ENCODE measurements around the gene SRGAP1. TPM values are rescaled to one million over a fixed set of nuclear protein-coding genes. Genes with fewer than 3 reads are reported as not detected.

Gene SRGAP1
- total and polyA plus RNA-seq, 9 of the 15 experiments (the other 6 are each of a cell fraction or from before 2014, with no cell fraction given): 0.01 to 0.13 (median 0.04) TPM; not detected in 3

DNA sequence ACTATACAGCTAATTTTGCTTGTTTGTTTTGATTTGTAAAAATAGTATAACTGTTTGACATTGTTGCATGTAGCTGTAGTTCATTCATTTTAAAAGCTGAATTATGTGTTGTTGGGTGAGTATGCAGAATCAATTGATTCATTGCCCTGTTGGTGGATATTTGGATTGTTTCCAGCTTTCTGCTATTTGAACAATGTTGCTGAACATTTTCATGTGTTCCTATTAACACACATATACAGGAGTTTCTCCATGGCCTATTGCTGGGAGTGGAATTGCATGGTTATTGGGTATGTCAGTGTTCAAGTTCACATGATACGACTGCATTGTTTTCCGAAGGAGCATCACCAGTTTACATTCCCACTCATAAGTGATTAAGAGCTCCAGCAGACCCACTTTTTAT, 75.3 kb downstream of the SRGAP1 start:
- intact Hi-C loops (cut with micrococcal nuclease): no loop called here
- Histone ChIP-seq H3K27ac (ENCODE audit: extremely low read depth, low read depth, low read length) (no peak overlapping the region), H3K4me1 (replicated peaks in 1 of 2; ENCODE audit: control insufficient read depth in 2 of 2, insufficient read depth in 2 of 2, low read length in 2 of 2) (no peaks in the 10 kb centered on the region), H3K4me3 (no peak overlapping the region), H3K9me1 (ENCODE audit: control insufficient read depth, insufficient read depth, low read length) (no peaks in the 10 kb centered on the region), H3K9ac (ENCODE audit: insufficient read depth in 1 of 2, low read depth in 2 of 2, low read length in 2 of 2) (no peak overlapping the region), H3K9me3 (replicated peaks; ENCODE audit: control insufficient read depth, insufficient read depth, low read depth, low read length) (no peaks in the 10 kb centered on the region), H4K20me1 (replicated peaks; ENCODE audit: control insufficient read depth, insufficient read depth, low read length) (no peaks in the 10 kb centered on the region), H2AFZ (ENCODE audit: low read depth, low read length) (no peak overlapping the region), H3K79me2 (ENCODE audit: control insufficient read depth, insufficient read depth, low read length) (no peaks in the 10 kb centered on the region), H3K4me2 (ENCODE audit: insufficient read depth, low read length) (no peak overlapping the region), H3K36me3 (ENCODE audit: control insufficient read depth, insufficient read depth, low read length) (no peaks in the 10 kb centered on the region), H3K27me3 (ENCODE audit: control insufficient read depth in 2 of 2, insufficient read depth in 2 of 2, low read length in 2 of 2) (no peaks in the 10 kb centered on the region)
- no peak for TF ChIP-seq ZNF740 (CRISPR knock-in tag; IDR thresholded peaks at IDR 0.05)
- no peak for TF ChIP-seq ZNF740 (tag; IDR thresholded peaks at IDR 0.05)
- TF ChIP-seq GATAD2A (IDR thresholded peaks at IDR 0.05): no peak
- 0% methylated on average over 2 of the region's 2 CpGs for WGBS (ENCODE audit: insufficient coverage, low coverage, missing lambda C conversion rate)
- POLR2A ChIA-PET: interaction anchor here (0.7 kb wide), 1 partner anchor 15 kb away, joined by 4 read pairs; no protein-coding TSS in a partner anchor
- no peak for FAIRE-seq
- CTCF ChIA-PET (ENCODE audit: low intra/inter-chr PET ratio): no interaction called here
- DNase-seq (ENCODE audit: extremely low read depth in 1 of 4, low spot score in 3 of 4): no peak
- no TSS peak for BruUV-seq (replicated peaks)
- in situ Hi-C loops (cut with MboI): no loop called here
- no peak for ATAC-seq

- no peaks in the 10 kb centered on the region for H3K27me3 ChIP-seq (ENCODE audit: control insufficient read depth in 2 of 2, insufficient read depth in 2 of 2, low read length in 2 of 2)
- POLR2A ChIA-PET: no interaction called here
- H3K9me1 ChIP-seq (ENCODE audit: control insufficient read depth, insufficient read depth, low read length): no peaks in the 10 kb centered on the region
- H3K4me2 ChIP-seq (ENCODE audit: insufficient read depth, low read length): no peak overlapping the region
- no peaks in the 10 kb centered on the region for H3K9me3 ChIP-seq (replicated peaks; ENCODE audit: control insufficient read depth, insufficient read depth, low read depth, low read length)
- no peak for DNase-seq (ENCODE audit: extremely low read depth in 1 of 4, low spot score in 3 of 4)
- FAIRE-seq: no peak
- H3K27ac ChIP-seq (ENCODE audit: extremely low read depth, low read depth, low read length): no peak overlapping the region
- H3K36me3 ChIP-seq (ENCODE audit: control insufficient read depth, insufficient read depth, low read length): no peaks in the 10 kb centered on the region
- no peak overlapping the region for H3K4me3 ChIP-seq
- no peaks in the 10 kb centered on the region for H3K79me2 ChIP-seq (ENCODE audit: control insufficient read depth, insufficient read depth, low read length)
- TF ChIP-seq SETDB1 (IDR thresholded peaks at IDR 0.05; ENCODE audit: low read length) (no peak), SMC3 (conservative IDR thresholded peaks at IDR 0.05; ENCODE audit: insufficient read depth, low read depth, low read length) (no peak), NFE2 (IDR thresholded peaks at IDR 0.05; ENCODE audit: low read depth) (no peak), BMI1 (IDR thresholded peaks at IDR 0.05; ENCODE audit: low read length) (no peak), SIN3A (IDR thresholded peaks at IDR 0.05; ENCODE audit: borderline replicate concordance in 2 of 2, control insufficient read depth in 1 of 2, low read depth in 2 of 2, low read length in 2 of 2) (no peak), ZNF24 (IDR thresholded peaks at IDR 0.05) (no peak), KAT8 (IDR thresholded peaks at IDR 0.05; ENCODE audit: low read depth) (no peak), ELF4 (CRISPR knock-in tag; IDR thresholded peaks at IDR 0.05) (no peak), HDGF (IDR thresholded peaks at IDR 0.05) (no peak), FOXO4 (CRISPR knock-in tag; IDR thresholded peaks at IDR 0.05) (no peak)
- TF ChIP-seq, protein P1, sequence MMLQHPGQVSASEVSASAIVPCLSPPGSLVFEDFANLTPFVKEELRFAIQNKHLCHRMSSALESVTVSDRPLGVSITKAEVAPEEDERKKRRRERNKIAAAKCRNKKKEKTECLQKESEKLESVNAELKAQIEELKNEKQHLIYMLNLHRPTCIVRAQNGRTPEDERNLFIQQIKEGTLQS (IDR thresholded peaks at IDR 0.05): no peak
- TF ChIP-seq, protein P1 (CRISPR knock-in tag; conservative IDR thresholded peaks at IDR 0.05): no peak
- H3K9ac ChIP-seq (ENCODE audit: insufficient read depth in 1 of 2, low read depth in 2 of 2, low read length in 2 of 2): no peak overlapping the region
- H3K4me1 ChIP-seq (replicated peaks in 1 of 2; ENCODE audit: control insufficient read depth in 2 of 2, insufficient read depth in 2 of 2, low read length in 2 of 2): no peaks in the 10 kb centered on the region
- no peaks in the 10 kb centered on the region for H4K20me1 ChIP-seq (replicated peaks; ENCODE audit: control insufficient read depth, insufficient read depth, low read length)
- no peak for ATAC-seq
- BruUV-seq (replicated peaks): no TSS peak
- H2AFZ ChIP-seq (ENCODE audit: low read depth, low read length): no peak overlapping the region
- intact Hi-C loops (cut with micrococcal nuclease) (no loop called here), in situ Hi-C loops (cut with MboI) (no loop called here)
- WGBS (ENCODE audit: insufficient coverage, low coverage, missing lambda C conversion rate): 2% methylated on average over 6 of the region's 6 CpGs
- CTCF ChIA-PET (ENCODE audit: low intra/inter-chr PET ratio): no interaction called here
Measured at GRCh38 chr12:63921157-63921556, 76.7 kb downstream of the SRGAP1 start.

Measured in K562 (cell line).